DOHH2 (cell line): ENCODE results near the gene ZSCAN12.

Experiments used
- CTCF ChIP-seq: fragments of 200-600 bp; sonication (generic); IDR thresholded peaks from one replicate; pipeline ENCODE4 v1.5.1; 2014; ENCODE audit warnings: antibody characterized with exemption, mild to moderate bottlenecking, low read depth, low read length; ENCODE audit not compliant: poor library complexity, severe bottlenecking
- EZH2phosphoT487 ChIP-seq: fragments of 200-600 bp; sonication (generic); IDR thresholded peaks from 2 replicates; pipeline ENCODE4 v1.6.1; 2017; ENCODE audit warnings: borderline replicate concordance, mild to moderate bottlenecking, antibody characterized with exemption, low read length, moderate library complexity, mixed read lengths

GRCh38 chr6:28446818-28447511, 47.4 kb upstream of the ZSCAN12 start:
- TF ChIP-seq CTCF, result no peak
- no peak for TF ChIP-seq EZH2phosphoT487
